D721Med (cell line): ENCODE measurements around the gene KDM4C.

Source experiments
- DNase-seq: peaks from one replicate; pipeline ENCODE4 v3.0.0; 2011; ENCODE audit warnings: low spot score; ENCODE audit not compliant: insufficient read length
- FAIRE-seq: peaks from 2 replicates; lab custom pipeline; 2011; peaks lifted over from hg19 to GRCh38; lab: Jason Lieb, UNC
- TF ChIP-seq, protein P1 (sequence below): IDR thresholded peaks from 2 replicates; pipeline ENCODE4 v1.5.1; 2012; ENCODE audit warnings: mild to moderate bottlenecking, control low read depth; ENCODE audit not compliant: insufficient read depth; ENCODE audit errors: missing control alignments

Gene KDM4C

DNA sequence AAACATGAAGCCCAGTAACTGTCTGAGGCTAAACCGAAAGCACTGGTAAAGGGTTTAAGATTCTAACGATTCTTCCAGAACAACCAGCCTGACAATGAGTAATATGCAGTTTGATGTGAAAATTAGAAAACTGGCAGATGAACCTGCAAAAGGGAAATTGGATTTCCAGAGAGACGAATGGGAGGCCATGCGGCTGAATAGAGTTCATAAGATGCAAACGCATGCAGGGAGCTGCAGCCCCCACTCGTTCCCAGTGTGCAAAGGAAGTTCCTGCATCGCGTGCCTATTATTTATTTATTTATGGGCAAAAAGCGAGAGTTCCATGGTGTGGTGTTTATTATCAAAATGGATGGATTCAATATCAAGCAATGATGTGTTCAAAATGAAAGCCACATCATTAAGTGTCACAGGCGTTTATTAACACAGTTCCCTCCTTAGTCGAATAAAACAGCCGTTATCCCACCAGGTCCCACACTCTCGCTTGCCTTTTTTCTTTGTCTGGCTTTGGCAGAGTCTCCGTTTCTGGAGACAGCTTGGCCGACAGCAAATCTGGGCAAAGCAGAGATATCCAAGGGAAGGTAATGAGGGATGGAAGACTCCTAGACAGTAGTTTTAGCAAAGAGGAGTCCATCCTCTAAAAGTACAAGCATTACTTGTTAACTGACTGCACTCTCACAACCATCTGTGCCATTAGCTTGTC lies 451.4 kb downstream of the KDM4C start:
- no peak for FAIRE-seq
- TF ChIP-seq, protein P1, sequence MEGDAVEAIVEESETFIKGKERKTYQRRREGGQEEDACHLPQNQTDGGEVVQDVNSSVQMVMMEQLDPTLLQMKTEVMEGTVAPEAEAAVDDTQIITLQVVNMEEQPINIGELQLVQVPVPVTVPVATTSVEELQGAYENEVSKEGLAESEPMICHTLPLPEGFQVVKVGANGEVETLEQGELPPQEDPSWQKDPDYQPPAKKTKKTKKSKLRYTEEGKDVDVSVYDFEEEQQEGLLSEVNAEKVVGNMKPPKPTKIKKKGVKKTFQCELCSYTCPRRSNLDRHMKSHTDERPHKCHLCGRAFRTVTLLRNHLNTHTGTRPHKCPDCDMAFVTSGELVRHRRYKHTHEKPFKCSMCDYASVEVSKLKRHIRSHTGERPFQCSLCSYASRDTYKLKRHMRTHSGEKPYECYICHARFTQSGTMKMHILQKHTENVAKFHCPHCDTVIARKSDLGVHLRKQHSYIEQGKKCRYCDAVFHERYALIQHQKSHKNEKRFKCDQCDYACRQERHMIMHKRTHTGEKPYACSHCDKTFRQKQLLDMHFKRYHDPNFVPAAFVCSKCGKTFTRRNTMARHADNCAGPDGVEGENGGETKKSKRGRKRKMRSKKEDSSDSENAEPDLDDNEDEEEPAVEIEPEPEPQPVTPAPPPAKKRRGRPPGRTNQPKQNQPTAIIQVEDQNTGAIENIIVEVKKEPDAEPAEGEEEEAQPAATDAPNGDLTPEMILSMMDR, result no peak
- no peak for DNase-seq

DNA sequence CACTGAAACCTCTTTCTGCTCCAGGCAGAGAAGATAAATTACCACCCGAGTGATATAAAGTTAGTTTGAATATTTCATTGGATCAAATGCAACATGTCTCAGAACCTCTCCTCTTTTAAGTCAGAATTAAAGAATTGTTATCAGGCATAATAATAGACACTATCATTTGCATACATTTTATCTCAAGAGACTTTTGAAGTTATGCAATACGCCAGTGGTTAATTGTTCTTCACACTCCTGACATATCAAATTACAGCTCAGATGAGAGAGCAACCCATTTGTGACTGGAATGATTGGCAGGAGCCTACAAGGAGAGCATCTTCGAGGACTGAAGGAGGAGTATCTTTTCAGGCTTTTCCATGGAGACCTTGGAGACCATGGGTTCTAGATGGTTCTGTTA lies 452.2 kb downstream of the KDM4C start:
- FAIRE-seq, result no peak
- TF ChIP-seq, protein P1, result no peak
- DNase-seq, result no peak

DNA sequence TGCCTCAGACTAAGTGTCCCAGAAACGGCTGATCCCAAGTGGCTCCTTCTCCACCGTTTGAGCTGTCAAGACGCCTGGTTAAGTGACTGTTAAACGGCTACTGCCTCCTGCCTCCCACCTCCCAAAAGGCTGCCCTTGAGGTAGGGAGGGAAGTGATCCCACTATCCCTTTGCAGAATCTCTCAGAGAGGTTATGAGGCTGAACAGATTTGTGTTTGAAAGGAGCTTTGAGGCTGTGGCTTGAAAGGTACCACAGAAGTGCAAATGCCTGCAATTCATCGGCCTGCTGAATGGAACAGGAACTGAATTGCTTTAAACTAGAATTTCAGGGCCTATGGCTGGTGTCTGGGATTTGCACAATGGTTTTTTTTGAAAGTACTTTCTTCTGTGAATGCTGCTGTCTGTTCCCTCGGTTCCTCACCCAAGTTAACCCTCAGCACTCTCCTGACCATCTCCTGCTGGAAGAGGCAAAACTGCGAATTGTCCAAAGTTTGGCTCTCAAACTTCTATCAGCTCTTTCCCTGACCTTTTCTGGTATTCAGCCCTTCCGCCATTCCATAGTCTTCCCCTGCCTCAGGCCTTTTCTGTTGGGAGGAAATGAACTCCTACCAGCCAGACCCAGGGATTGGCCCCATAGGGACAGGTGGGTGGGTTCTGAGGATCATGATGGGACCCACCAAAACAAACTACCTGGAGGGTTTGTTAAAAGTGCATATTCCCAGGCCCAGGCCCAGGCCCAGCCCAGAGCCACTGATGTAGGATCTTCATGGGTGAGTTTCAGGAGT lies 453.3 kb downstream of the KDM4C start:
- no peak for DNase-seq
- TF ChIP-seq, protein P1, result no peak
- no peak for FAIRE-seq

DNA sequence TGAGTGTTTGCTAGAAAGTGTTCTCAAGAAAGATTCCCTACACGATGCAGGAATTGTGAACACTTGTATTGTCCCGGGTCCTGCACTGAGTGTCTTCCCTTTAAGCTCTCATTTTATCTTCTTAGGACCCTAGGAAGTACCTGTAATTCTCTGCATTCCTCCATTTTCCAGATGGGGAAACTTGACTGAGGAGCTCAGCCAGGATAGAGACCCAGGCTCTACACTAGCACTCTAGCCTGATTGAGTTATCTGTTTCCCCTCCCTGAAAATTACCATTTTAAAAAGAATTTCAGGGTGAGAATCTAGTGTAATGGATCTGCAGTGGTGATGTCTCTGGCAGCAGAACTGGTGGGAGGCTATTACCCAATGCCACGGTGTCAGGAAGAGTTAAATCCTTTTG lies 453.9 kb downstream of the KDM4C start:
- DNase-seq (no peak), FAIRE-seq (no peak)
- TF ChIP-seq, protein P1, result no peak

DNA sequence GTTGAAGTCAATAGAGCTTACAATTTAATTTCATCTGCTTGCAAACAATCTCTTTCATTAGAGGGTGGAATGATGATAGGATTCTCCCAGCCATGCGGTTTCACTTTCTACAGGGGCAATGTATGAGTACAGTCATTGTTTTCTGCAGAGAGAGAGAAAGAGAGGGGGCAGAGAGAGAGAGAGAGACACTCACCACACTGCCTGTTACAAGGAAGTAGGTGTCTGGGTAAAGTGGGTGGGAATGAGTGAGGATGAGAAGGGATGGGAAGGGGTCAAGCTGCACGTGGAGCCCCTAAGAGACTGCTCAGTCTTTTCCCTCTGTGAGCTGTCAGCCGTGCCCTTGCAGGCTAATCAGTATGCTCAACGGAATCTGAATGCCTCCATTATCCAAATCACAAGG lies 454.3 kb downstream of the KDM4C start:
- no peak for DNase-seq
- no peak for FAIRE-seq
- TF ChIP-seq, protein P1, result no peak

DNA sequence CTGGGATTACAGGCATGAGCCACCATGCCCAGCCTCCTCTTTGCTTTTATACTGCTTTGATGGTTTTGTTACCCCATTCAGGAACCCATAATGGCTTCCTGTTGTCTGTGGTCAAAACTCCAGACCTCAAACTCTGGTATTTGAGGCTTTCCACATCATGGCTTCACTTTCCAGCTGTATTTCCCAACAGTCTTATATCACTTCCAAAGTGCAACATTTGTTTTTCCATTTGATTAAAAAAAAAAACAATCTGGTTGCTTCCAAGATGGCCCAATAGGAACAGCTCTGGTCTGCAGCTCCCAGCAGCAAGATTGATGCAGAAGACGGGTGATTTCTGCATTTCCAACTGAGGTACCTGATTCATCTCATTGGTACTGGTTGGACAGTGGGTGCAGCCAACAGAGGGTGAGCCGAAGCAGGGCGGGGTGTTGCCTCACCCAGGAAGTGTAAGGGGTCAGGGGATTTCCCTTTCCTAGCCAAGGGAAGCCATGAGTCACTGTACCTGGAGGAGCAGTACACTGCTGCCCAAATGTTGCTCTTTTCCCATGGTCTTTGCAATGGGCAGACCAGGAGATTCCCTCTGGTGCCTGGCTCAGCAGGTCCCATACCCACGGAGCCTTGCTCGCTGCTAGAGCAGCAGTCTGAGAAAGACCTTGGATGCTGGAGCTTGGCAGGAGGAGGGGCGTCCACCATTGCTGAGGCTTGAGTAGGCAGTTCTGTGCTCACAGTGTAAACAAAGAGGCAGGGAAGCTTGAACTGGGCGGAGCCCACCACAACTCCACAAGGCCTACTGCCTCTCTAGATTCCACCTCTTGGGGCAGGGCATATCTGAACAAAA lies 458.4 kb downstream of the KDM4C start:
- no peak for DNase-seq
- no peak for FAIRE-seq
- TF ChIP-seq, protein P1, result no peak
